Left lung (tissue), 10 donors: ENCODE measurements around the gene SLIT3. TPM values are rescaled to one million over a fixed set of nuclear protein-coding genes. Genes with fewer than 3 reads are reported as not detected.
A peak's percentile ranks its signal among the peaks of the same experiment; 100 is the strongest.

Experiments
- ATAC-seq: fragments of 200-7000 bp; cut with Tn5 transposase; one replicate; pipeline ENCODE4 v1.9.1; 2020; ENCODE audit warnings: moderate library complexity
- DNase-seq, 4 donors: peaks; one replicate each; pipeline ENCODE4 v3.0.0-alpha.2; 2013 to 2020
- H3K27ac ChIP-seq, 2 donors: fragments of 200-600 bp; sonication (generic) in 1 of 2; one replicate each; pipeline versions ENCODE4 v1.5.0 to v1.8.0; 2020 to 2021
- H3K27me3 ChIP-seq, 2 donors: fragments of 200-600 bp; sonication (generic) in 1 of 2; one replicate each; pipeline versions ENCODE4 v1.5.0 to v1.8.0; 2020 to 2021
- H3K36me3 ChIP-seq, 2 donors: fragments of 200-600 bp; sonication (generic) in 1 of 2; one replicate each; pipeline versions ENCODE4 v1.5.0 to v1.8.0; 2020 to 2021
- H3K4me1 ChIP-seq, 2 donors: fragments of 200-600 bp; one replicate each; pipeline ENCODE4 v1.8.0; 2021
- H3K4me3 ChIP-seq, 2 donors: fragments of 200-600 bp; sonication (generic) in 1 of 2; one replicate each; pipeline versions ENCODE4 v1.5.0 to v1.8.0; 2020 to 2021; ENCODE audit warnings: mild to moderate bottlenecking in 1 of 2
- H3K9me3 ChIP-seq, 2 donors: fragments of 200-600 bp; sonication (generic) in 1 of 2; one replicate each; pipeline versions ENCODE4 v1.5.0 to v1.8.0; 2020 to 2021
- intact Hi-C, 2 donors: fragments of 100-400 bp; cut with DNase I; formaldehyde crosslinking; loops; one replicate each; pipeline versions ENCODE4 v1.11.2 to v1.14.2; 2022
- polyA plus RNA-seq, 6 donors: library from polyadenylated mRNA; unstranded; fragments of 120-200 nt; gene quantifications; one replicate each; pipeline ENCODE4 v1.2.1, GENCODE V29; 2013; ENCODE audit not compliant: insufficient read length in 6 of 6
- total RNA-seq, 2 donors: library from RNA; stranded (reverse); fragmentation: NEBNext Ultra II Directional; extraction: Animal tissue kit (Norgen Biotek cat#: 25700); gene quantifications; one replicate each; pipeline ENCODE4 v1.2.1, GENCODE V29; 2021
- TF ChIP-seq, protein P1 (sequence below), 2 donors: fragments of 200-600 bp; sonication (generic) in 1 of 2; IDR thresholded peaks; one replicate each; pipeline versions ENCODE4 v1.5.0 to v1.8.0; 2021; ENCODE audit warnings: antibody characterized with exemption in 2 of 2
- donor health status: DM: no; HTN: yes; CAD: no.
- donor health status: DM: no; HTN: no; CAD: no.

The SLIT3 gene
- total and polyA plus RNA-seq, 8 donors = 37.6 to 77.1 (median 45.9) TPM

DNA sequence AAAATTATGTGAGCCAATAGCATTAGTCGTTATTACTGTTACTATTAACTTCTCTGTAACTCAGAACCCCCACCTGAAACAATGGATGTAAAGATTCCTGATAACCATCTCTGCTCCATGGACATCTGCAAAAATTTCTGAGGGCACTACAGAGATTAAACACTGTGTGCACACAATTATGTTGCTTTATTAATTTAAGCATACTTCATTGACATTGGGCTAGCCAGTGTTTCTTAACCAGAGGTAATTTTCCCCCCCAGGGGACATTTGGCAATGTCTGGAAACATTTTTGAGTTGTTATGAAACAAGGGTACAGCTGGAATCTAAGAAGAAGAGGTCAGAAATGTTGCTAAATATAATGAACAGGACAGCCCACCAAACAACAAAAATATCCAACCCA lies 19.3 kb downstream of the SLIT3 start:
- Histone ChIP-seq H3K27ac (no peak overlapping the region), H3K4me1 (no peaks in the 10 kb centered on the region), H3K36me3 (no peaks in the 10 kb centered on the region), H3K9me3 (peaks cover 0 to 6% of the 10 kb centered on the region in 2 donors), H3K4me3 (no peak overlapping the region), H3K27me3 (no peaks in the 10 kb centered on the region)
- TF ChIP-seq, protein P1, sequence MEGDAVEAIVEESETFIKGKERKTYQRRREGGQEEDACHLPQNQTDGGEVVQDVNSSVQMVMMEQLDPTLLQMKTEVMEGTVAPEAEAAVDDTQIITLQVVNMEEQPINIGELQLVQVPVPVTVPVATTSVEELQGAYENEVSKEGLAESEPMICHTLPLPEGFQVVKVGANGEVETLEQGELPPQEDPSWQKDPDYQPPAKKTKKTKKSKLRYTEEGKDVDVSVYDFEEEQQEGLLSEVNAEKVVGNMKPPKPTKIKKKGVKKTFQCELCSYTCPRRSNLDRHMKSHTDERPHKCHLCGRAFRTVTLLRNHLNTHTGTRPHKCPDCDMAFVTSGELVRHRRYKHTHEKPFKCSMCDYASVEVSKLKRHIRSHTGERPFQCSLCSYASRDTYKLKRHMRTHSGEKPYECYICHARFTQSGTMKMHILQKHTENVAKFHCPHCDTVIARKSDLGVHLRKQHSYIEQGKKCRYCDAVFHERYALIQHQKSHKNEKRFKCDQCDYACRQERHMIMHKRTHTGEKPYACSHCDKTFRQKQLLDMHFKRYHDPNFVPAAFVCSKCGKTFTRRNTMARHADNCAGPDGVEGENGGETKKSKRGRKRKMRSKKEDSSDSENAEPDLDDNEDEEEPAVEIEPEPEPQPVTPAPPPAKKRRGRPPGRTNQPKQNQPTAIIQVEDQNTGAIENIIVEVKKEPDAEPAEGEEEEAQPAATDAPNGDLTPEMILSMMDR (IDR thresholded peaks at IDR 0.05) = no peak
- ATAC-seq (no peak), DNase-seq (no peak)
- intact Hi-C loops = no loop called here

DNA sequence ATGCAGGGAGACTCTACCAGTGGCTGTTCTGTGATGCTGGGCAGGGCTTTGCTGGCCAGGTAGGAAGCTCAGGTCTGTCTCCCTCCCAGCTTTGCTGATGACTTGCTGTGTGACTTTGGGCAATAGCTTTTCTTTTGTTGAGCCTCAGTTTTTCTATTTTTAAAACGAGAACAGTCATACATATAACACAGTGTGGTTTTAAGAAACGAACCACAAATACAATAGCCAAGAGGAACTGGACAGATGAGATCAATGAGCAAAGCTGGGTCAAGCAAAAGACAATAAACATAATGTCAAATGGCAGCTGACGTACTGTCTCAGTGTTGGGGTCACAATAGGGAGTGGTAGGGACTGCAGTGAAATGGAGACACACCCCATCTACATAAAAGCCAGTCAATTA lies 20.2 kb downstream of the SLIT3 start:
- no peak overlapping the region for H3K4me3 ChIP-seq
- H3K9me3 ChIP-seq = peaks cover 0 to 4% of the 10 kb centered on the region in 2 donors
- no peaks in the 10 kb centered on the region for H3K36me3 ChIP-seq
- intact Hi-C loops = no loop called here
- TF ChIP-seq, protein P1 (IDR thresholded peaks at IDR 0.05) = no peak
- H3K27me3 ChIP-seq = no peaks in the 10 kb centered on the region
- DNase-seq (no peak), ATAC-seq (no peak)
- no peak overlapping the region for H3K27ac ChIP-seq
- H3K4me1 ChIP-seq = no peaks in the 10 kb centered on the region

DNA sequence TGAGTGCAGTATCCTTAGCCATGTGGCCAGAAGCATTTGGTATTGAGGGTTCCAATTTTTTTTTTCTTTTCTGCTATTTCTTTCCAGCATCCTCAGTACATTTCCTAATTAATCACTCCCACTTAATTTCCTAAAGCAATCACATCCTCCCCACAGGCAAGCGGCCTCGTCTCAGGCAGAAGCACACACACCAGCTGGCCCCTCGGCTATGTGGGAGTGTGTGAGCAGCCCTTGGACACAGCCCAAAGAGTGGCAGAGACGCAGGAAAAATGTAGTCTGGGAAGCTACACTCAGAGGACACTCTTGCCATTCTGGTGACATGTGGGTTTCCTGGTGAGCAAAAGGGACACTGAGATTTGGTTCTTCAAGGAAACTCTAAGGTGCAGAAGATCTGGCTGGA lies 20.7 kb downstream of the SLIT3 start:
- TF ChIP-seq, protein P1 (IDR thresholded peaks at IDR 0.05) = no peak
- Histone ChIP-seq H3K9me3 (no peaks in the 10 kb centered on the region), H3K27me3 (no peaks in the 10 kb centered on the region), H3K4me3 (no peak overlapping the region), H3K36me3 (no peaks in the 10 kb centered on the region), H3K4me1 (no peaks in the 10 kb centered on the region), H3K27ac (no peak overlapping the region)
- peak in 1 of 4 donors; percentile 52 for DNase-seq
- intact Hi-C loops = no loop called here
- no peak for ATAC-seq

DNA sequence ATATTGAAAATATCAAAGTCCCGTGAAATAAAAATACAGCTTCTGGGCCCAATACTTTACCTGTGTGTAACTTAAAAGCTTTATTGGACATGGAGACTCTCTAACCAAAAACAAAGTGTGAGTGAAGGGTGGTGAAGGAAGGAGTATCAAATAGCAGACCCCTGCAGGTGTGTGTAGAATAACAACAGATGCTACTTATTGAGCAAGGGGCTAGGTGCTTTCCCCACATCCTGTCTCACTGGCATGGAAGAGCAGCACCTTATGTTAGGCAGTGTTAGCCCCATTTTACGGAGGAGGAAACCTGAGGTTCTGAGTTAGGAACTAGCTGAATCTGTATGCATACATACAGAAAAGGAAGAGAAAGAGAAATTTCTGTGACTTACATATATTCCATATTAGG lies 21.8 kb downstream of the SLIT3 start:
- TF ChIP-seq, protein P1 (IDR thresholded peaks at IDR 0.05) = no peak
- Histone ChIP-seq H3K36me3 (no peaks in the 10 kb centered on the region), H3K4me1 (no peaks in the 10 kb centered on the region), H3K27me3 (no peaks in the 10 kb centered on the region), H3K27ac (no peak overlapping the region), H3K4me3 (no peak overlapping the region), H3K9me3 (no peaks in the 10 kb centered on the region)
- ATAC-seq (no peak), DNase-seq (no peak)
- intact Hi-C loops = no loop called here

DNA sequence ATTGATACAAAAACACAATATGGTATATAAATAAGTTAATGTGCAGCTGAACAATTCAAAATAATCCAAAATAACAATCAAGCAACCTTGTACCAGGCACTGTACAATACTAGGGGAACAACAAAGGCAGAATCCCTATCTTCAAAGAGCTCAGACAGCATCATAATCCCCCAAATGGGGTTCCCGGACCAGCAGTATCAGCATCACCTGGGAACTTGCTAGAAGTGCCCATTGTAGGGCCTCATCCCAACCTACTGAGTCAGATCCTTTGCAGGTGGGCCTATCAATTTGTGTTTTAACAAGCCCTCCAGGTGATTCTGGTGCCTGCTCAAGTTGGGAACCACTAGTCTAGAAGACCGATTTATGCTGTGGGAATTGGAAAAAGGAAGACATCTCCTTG lies 27.1 kb downstream of the SLIT3 start:
- DNase-seq (no peak), ATAC-seq (no peak)
- no peaks in the 10 kb centered on the region for H3K36me3 ChIP-seq
- TF ChIP-seq, protein P1 (IDR thresholded peaks at IDR 0.05) = no peak
- H3K27me3 ChIP-seq = no peaks in the 10 kb centered on the region
- no peak overlapping the region for H3K4me3 ChIP-seq
- H3K4me1 ChIP-seq = no peaks in the 10 kb centered on the region
- H3K9me3 ChIP-seq = no peaks in the 10 kb centered on the region
- no peak overlapping the region for H3K27ac ChIP-seq
- intact Hi-C loops = no loop called here
